Skeletal muscle satellite cell (primary cell): Measurements from ENCODE around the gene DGKH. TPM values are rescaled to one million over a fixed set of nuclear protein-coding genes. Genes with fewer than 3 reads are reported as not detected.

Source experiments
- H3K27me3 ChIP-seq: 2 replicates; pipeline ENCODE4 v1.7.0; 2013; ENCODE audit warnings: low read length; ENCODE audit not compliant: control insufficient read depth, insufficient read depth
- H3K36me3 ChIP-seq: 2 replicates; pipeline ENCODE4 v1.7.0; 2013; ENCODE audit warnings: mild to moderate bottlenecking, control low read depth, low read length; ENCODE audit not compliant: insufficient read depth
- H3K4me1 ChIP-seq: 2 replicates; pipeline ENCODE4 v1.7.0; 2013; ENCODE audit warnings: low read length; ENCODE audit not compliant: control insufficient read depth, insufficient read depth
- H3K4me2 ChIP-seq: 2 replicates; pipeline ENCODE4 v1.7.0; 2013; ENCODE audit warnings: mild to moderate bottlenecking, low read length
- H3K4me3 ChIP-seq: 2 replicates; pipeline ENCODE4 v1.7.0; 2013; ENCODE audit warnings: low read length
- H3K9ac ChIP-seq: 2 replicates; pipeline ENCODE4 v1.7.0; 2013; ENCODE audit warnings: mild to moderate bottlenecking, low read depth, low read length, moderate library complexity
- H3K9me3 ChIP-seq: replicated peaks from 2 replicates; pipeline ENCODE4 v1.7.0; 2013; ENCODE audit warnings: mild to moderate bottlenecking, control low read depth, low read length
- total RNA-seq: library from RNA; depleted of rRNA; stranded (reverse); fragments of >200 nt; gene quantifications from 2 replicates; pipeline ENCODE4 v1.2.3, GENCODE V29; 2012; rRNA removed

The DGKH gene, protein sequence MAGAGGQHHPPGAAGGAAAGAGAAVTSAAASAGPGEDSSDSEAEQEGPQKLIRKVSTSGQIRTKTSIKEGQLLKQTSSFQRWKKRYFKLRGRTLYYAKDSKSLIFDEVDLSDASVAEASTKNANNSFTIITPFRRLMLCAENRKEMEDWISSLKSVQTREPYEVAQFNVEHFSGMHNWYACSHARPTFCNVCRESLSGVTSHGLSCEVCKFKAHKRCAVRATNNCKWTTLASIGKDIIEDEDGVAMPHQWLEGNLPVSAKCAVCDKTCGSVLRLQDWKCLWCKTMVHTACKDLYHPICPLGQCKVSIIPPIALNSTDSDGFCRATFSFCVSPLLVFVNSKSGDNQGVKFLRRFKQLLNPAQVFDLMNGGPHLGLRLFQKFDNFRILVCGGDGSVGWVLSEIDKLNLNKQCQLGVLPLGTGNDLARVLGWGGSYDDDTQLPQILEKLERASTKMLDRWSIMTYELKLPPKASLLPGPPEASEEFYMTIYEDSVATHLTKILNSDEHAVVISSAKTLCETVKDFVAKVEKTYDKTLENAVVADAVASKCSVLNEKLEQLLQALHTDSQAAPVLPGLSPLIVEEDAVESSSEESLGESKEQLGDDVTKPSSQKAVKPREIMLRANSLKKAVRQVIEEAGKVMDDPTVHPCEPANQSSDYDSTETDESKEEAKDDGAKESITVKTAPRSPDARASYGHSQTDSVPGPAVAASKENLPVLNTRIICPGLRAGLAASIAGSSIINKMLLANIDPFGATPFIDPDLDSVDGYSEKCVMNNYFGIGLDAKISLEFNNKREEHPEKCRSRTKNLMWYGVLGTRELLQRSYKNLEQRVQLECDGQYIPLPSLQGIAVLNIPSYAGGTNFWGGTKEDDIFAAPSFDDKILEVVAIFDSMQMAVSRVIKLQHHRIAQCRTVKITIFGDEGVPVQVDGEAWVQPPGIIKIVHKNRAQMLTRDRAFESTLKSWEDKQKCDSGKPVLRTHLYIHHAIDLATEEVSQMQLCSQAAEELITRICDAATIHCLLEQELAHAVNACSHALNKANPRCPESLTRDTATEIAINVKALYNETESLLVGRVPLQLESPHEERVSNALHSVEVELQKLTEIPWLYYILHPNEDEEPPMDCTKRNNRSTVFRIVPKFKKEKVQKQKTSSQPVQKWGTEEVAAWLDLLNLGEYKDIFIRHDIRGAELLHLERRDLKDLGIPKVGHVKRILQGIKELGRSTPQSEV
- total RNA-seq = 6.3 and 7.1 TPM in 2 replicates

GRCh38 chr13:42048342-42048683, at the start of gene DGKH:
Gene DGKH (plus strand): TSS chr13:42048648. CDS start chr13:42048774, 126 bp downstream.
- no peaks in the 10 kb centered on the region for H3K9me3 ChIP-seq
- peak within 1 kb of the TSS; percentile 96 for H3K9ac ChIP-seq
- no peaks in the 10 kb centered on the region for H3K36me3 ChIP-seq
- peak within 1 kb of the TSS; percentile 99 for H3K4me3 ChIP-seq
- peaks cover 13% of the 10 kb centered on the region for H3K4me1 ChIP-seq
- H3K4me2 ChIP-seq = peak within 1 kb of the TSS; percentile 100
- no peaks in the 10 kb centered on the region for H3K27me3 ChIP-seq

- Histone ChIP-seq H3K4me3 (no peak overlapping the region), H3K9ac (no peak overlapping the region), H3K27me3 (no peaks in the 10 kb centered on the region), H3K4me2 (no peak overlapping the region), H3K9me3 (no peaks in the 10 kb centered on the region), H3K36me3 (no peaks in the 10 kb centered on the region), H3K4me1 (peaks cover 19% of the 10 kb centered on the region)
Measured at GRCh38 chr13:42000846-42001245, 47.6 kb upstream of the DGKH start.

GRCh38 chr13:42001580-42001979, 46.9 kb upstream of the DGKH start:
- H3K9ac ChIP-seq = no peak overlapping the region
- H3K4me3 ChIP-seq = no peak overlapping the region
- H3K4me2 ChIP-seq = peak overlapping the region; percentile 24
- no peaks in the 10 kb centered on the region for H3K36me3 ChIP-seq
- H3K4me1 ChIP-seq = peaks cover 17% of the 10 kb centered on the region
- H3K9me3 ChIP-seq = no peaks in the 10 kb centered on the region
- H3K27me3 ChIP-seq = no peaks in the 10 kb centered on the region

DNA sequence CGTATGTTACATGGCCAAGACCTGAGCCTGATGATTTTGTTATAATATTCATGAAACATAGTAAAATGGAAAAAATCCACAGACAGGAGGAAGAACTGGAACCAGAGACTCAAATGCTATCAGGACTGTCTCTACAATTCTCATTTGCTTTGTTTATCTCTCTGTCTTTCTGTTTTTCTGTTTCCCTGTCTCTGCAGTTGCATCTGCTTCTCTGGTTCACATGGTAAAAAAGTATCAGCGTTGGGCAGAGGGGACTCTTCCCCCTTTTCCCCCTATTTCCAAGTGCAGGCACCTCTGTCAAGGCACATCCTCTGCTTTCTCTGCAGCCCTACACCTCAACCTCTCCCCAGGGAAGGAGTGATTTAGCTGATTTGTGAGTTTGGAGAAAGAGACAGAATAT, 46.4 kb upstream of the DGKH start:
- no peak overlapping the region for H3K4me3 ChIP-seq

DNA sequence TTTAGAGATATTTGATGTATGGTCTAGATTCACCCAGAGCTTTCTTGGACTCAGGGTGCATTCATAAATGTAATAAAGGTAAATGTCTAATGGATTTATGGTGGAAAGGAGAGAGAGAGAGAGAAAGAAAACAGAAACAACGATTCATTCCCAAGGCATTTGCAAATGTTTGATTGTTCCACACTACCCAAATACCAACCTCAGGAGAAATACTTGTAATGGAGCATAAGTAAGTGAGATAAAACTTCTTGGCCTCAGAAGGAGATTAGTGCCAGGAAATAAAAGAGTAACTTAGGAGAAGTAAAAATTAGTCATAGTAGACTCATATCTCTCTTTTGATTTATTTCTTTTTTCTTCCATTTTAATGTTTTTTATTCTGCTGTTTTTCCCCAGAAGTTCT, 40.6 kb upstream of the DGKH start:
- no peak overlapping the region for H3K9ac ChIP-seq
- H3K36me3 ChIP-seq = no peaks in the 10 kb centered on the region
- no peaks in the 10 kb centered on the region for H3K27me3 ChIP-seq
- no peak overlapping the region for H3K4me2 ChIP-seq
- H3K4me3 ChIP-seq = no peak overlapping the region
- H3K4me1 ChIP-seq = peaks cover 12% of the 10 kb centered on the region
- no peaks in the 10 kb centered on the region for H3K9me3 ChIP-seq

More for the DNA sequence above, 46.4 kb upstream of the DGKH start:
- no peak overlapping the region for H3K4me2 ChIP-seq
- no peaks in the 10 kb centered on the region for H3K27me3 ChIP-seq
- no peak overlapping the region for H3K9ac ChIP-seq
- H3K36me3 ChIP-seq = no peaks in the 10 kb centered on the region
- no peaks in the 10 kb centered on the region for H3K9me3 ChIP-seq
- peaks cover 17% of the 10 kb centered on the region for H3K4me1 ChIP-seq

DNA sequence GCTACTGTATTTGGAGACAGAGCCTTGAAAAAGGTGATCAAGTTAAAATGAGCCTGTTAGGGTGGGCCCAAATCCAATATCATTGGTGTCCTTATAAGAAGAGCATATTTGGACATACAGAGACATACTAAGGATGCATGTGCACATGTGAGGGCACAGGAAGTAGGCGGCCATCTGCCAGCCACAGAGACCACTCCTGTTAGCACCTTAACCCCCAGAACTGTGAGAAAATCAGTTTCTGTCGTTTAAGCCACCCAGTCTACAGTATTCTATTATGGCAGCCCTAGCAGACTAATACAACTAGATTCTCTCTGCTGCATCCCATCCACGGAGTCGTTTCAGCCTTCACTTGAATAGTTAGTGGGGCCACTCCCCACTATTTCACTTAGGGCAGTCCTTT, 39.4 kb upstream of the DGKH start:
- Histone ChIP-seq H3K9me3 (no peaks in the 10 kb centered on the region), H3K27me3 (no peaks in the 10 kb centered on the region), H3K9ac (no peak overlapping the region), H3K4me1 (peaks cover 12% of the 10 kb centered on the region), H3K4me3 (no peak overlapping the region), H3K36me3 (no peaks in the 10 kb centered on the region), H3K4me2 (no peak overlapping the region)

DNA sequence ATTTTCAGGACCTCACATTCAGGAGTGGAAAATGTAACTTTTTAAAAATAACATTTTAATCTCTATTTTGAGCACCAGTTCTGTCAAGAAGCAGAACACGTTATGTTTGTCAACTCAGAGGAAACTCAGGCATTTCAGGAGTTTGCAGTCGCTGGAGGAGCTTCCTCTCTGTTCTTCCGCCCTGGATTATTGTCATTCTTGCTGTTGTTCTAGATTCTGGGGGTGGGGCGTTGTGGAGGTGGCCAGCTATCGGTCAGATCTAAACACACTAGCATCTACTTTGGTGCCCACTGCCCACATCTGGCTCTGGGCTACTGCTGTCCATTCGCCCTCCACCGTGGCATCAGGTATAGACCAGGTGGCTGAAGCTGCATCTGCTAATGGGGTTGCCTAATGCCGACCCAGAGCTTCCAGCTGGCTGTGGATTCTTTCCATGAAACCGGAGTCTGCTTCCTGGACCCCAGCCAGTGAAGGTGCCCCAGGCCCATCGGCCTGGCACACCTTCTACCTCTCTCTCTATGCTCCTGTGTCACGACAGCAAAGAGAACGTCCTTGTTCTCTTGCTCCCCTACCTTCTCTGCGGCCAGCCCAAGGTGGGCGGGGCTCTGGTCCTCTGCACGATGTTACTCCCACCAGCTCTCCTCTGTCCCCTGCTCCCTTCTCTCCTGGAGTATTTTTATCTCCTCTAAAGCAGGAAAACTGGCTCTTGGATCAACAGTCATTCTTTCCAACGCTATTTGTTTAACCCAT, 36.7 kb upstream of the DGKH start:
- Histone ChIP-seq H3K4me2 (peak overlapping the region; percentile 61), H3K36me3 (no peaks in the 10 kb centered on the region), H3K9ac (no peak overlapping the region), H3K9me3 (no peaks in the 10 kb centered on the region), H3K4me1 (peaks cover 12% of the 10 kb centered on the region), H3K4me3 (no peak overlapping the region), H3K27me3 (no peaks in the 10 kb centered on the region)

GRCh38 chr13:42014119-42014518, 34.3 kb upstream of the DGKH start:
- Histone ChIP-seq H3K27me3 (no peaks in the 10 kb centered on the region), H3K9ac (no peak overlapping the region), H3K4me1 (peaks cover 4% of the 10 kb centered on the region), H3K4me3 (no peak overlapping the region), H3K9me3 (no peaks in the 10 kb centered on the region), H3K36me3 (no peaks in the 10 kb centered on the region), H3K4me2 (no peak overlapping the region)

GRCh38 chr13:42017264-42017663, 31.2 kb upstream of the DGKH start:
- Histone ChIP-seq H3K4me1 (no peaks in the 10 kb centered on the region), H3K9ac (no peak overlapping the region), H3K36me3 (no peaks in the 10 kb centered on the region), H3K27me3 (no peaks in the 10 kb centered on the region), H3K4me3 (no peak overlapping the region), H3K4me2 (no peak overlapping the region), H3K9me3 (no peaks in the 10 kb centered on the region)

DNA sequence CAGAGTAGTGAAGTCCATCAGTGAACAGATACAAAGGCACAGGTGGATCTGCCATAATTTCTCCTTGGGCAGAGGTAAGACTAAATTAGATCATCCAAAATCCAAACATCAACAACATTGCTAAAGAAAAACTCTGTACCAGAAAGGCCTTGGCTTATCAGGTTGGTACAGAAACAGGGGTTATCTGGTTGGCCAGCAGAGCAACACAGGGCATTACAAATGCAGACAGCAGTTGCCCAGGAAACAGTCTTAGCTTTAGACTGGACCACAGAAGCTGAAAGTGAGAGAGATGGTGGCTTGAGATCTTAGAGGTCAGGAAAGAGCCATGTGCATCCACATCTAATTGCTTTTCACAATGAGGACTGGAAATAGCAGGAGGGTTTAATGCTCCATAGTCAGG, 26.6 kb upstream of the DGKH start:
- H3K9ac ChIP-seq = no peak overlapping the region
- H3K36me3 ChIP-seq = no peaks in the 10 kb centered on the region
- H3K27me3 ChIP-seq = no peaks in the 10 kb centered on the region
- H3K4me1 ChIP-seq = peaks cover 13% of the 10 kb centered on the region
- no peak overlapping the region for H3K4me3 ChIP-seq
- no peak overlapping the region for H3K4me2 ChIP-seq
- H3K9me3 ChIP-seq = no peaks in the 10 kb centered on the region

- no peaks in the 10 kb centered on the region for H3K9me3 ChIP-seq
- H3K9ac ChIP-seq = no peak overlapping the region
- H3K4me2 ChIP-seq = no peak overlapping the region
- H3K27me3 ChIP-seq = no peaks in the 10 kb centered on the region
- peaks cover 18% of the 10 kb centered on the region for H3K4me1 ChIP-seq
- H3K36me3 ChIP-seq = no peaks in the 10 kb centered on the region
- H3K4me3 ChIP-seq = no peak overlapping the region
Measured at GRCh38 chr13:42022336-42022735, 26.1 kb upstream of the DGKH start.
